ENCODE measurements around the gene CDH4. TPM values are rescaled to one million over a fixed set of nuclear protein-coding genes. Genes with fewer than 3 reads are reported as not detected.

Gene CDH4
- total RNA-seq, 4 donors from 2014 or later = 0.71 to 4.2 (median 2.9) TPM

- DNase-seq (ENCODE audit: low spot score in 2 of 2) = no peak
- no peak for TF ChIP-seq CTCF (IDR thresholded peaks at IDR 0.05)
- no peak for TF ChIP-seq POLR2A (IDR thresholded peaks at IDR 0.05)
- intact Hi-C loops (cut with DNase I; ENCODE audit: low total_unique reads) = no loop called here
- 72 to 76% methylated on average over 25 to 26 of the region's 28 CpGs for WGBS, 2 donors
- H3K4me3 ChIP-seq (ENCODE audit: low read depth, poor library complexity, severe bottlenecking) = no peak overlapping the region
Measured at GRCh38 chr20:61391812-61392520, 139.9 kb downstream of the CDH4 start.

- no peak for DNase-seq (ENCODE audit: low spot score in 2 of 2)
- H3K4me3 ChIP-seq (ENCODE audit: low read depth, poor library complexity, severe bottlenecking) = no peak overlapping the region
- 84 to 86% methylated on average over 14 of the region's 14 CpGs for WGBS, 2 donors
- intact Hi-C loops (cut with DNase I; ENCODE audit: low total_unique reads) = no loop called here
- no peak for TF ChIP-seq CTCF (IDR thresholded peaks at IDR 0.05)
- no peak for TF ChIP-seq POLR2A (IDR thresholded peaks at IDR 0.05)
Measured at GRCh38 chr20:61394088-61394799, 142.2 kb downstream of the CDH4 start.

- WGBS, 2 donors = 79 to 92% methylated on average over 18 to 19 of the region's 19 CpGs
- H3K4me3 ChIP-seq (ENCODE audit: low read depth, poor library complexity, severe bottlenecking) = no peak overlapping the region
- DNase-seq (ENCODE audit: low spot score in 2 of 2) = no peak
- TF ChIP-seq POLR2A (IDR thresholded peaks at IDR 0.05) (no peak), CTCF (IDR thresholded peaks at IDR 0.05) (no peak)
- intact Hi-C loops (cut with DNase I; ENCODE audit: low total_unique reads) = no loop called here
Measured at GRCh38 chr20:61396262-61396848, 144.3 kb downstream of the CDH4 start.

- TF ChIP-seq CTCF (IDR thresholded peaks at IDR 0.05) = no peak
- no peak for TF ChIP-seq POLR2A (IDR thresholded peaks at IDR 0.05)
- no peak for DNase-seq (ENCODE audit: low spot score in 2 of 2)
- WGBS, 2 donors = 87 to 95% methylated on average over 13 of the region's 13 CpGs
- intact Hi-C loops (cut with DNase I; ENCODE audit: low total_unique reads) = no loop called here
- H3K4me3 ChIP-seq (ENCODE audit: low read depth, poor library complexity, severe bottlenecking) = no peak overlapping the region
Measured at GRCh38 chr20:61397146-61397545, 145.1 kb downstream of the CDH4 start.

GRCh38 chr20:61397790-61398189 lies 145.7 kb downstream of the CDH4 start:
- WGBS, 2 donors = 91 to 94% methylated on average over 12 of the region's 12 CpGs
- intact Hi-C loops (cut with DNase I; ENCODE audit: low total_unique reads) = no loop called here

More at GRCh38 chr20:61397790-61398189, 145.7 kb downstream of the CDH4 start:
- DNase-seq (ENCODE audit: low spot score in 2 of 2) = no peak
- no peak for TF ChIP-seq CTCF (IDR thresholded peaks at IDR 0.05)
- TF ChIP-seq POLR2A (IDR thresholded peaks at IDR 0.05) = no peak
- H3K4me3 ChIP-seq (ENCODE audit: low read depth, poor library complexity, severe bottlenecking) = no peak overlapping the region
